Mesodermal cell (in vitro differentiated cells): ENCODE measurements around the gene RAD50.
A peak's percentile ranks its signal among the peaks of the same experiment; 100 is the strongest.
"Not testable (repeated sequence)": the region's sequence is repeated elsewhere in the genome, so short reads cannot be mapped to it uniquely, and the experiment has no call there.

Source experiments
- H3K27ac ChIP-seq: 2 replicates; pipeline ENCODE4 v1.7.0; 2013; ENCODE audit warnings: mild to moderate bottlenecking, low read depth, low read length, moderate library complexity; ENCODE audit not compliant: severe bottlenecking
- H3K36me3 ChIP-seq: 2 replicates; pipeline ENCODE4 v1.7.1; 2013; ENCODE audit warnings: mild to moderate bottlenecking, low read length, moderate library complexity; ENCODE audit not compliant: control insufficient read depth, insufficient read depth
- H3K4me1 ChIP-seq: one replicate; pipeline ENCODE4 v1.7.1; 2013; ENCODE audit warnings: mild to moderate bottlenecking, low read length; ENCODE audit not compliant: insufficient read depth, control insufficient read depth, poor library complexity, severe bottlenecking
- H3K4me3 ChIP-seq: 2 replicates; pipeline ENCODE4 v1.7.0; 2013; ENCODE audit warnings: low read length, control low read depth, mild to moderate bottlenecking; ENCODE audit not compliant: insufficient read depth, poor library complexity, severe bottlenecking; ENCODE audit errors: extremely low read depth
- H3K9me3 ChIP-seq: 2 replicates; pipeline ENCODE4 v1.7.1; 2013; ENCODE audit warnings: mild to moderate bottlenecking, low read length, moderate library complexity; ENCODE audit not compliant: control insufficient read depth
- WGBS, 2 experiments: methylation state at CpG; one replicate each; pipeline ENCODE4 v1.1.5; 2013; ENCODE audit warnings: missing lambda C conversion rate in 2 of 2; ENCODE audit not compliant: insufficient coverage in 2 of 2; 5-methylcytosine and 5-hydroxymethylcytosine counted together

Gene RAD50

DNA sequence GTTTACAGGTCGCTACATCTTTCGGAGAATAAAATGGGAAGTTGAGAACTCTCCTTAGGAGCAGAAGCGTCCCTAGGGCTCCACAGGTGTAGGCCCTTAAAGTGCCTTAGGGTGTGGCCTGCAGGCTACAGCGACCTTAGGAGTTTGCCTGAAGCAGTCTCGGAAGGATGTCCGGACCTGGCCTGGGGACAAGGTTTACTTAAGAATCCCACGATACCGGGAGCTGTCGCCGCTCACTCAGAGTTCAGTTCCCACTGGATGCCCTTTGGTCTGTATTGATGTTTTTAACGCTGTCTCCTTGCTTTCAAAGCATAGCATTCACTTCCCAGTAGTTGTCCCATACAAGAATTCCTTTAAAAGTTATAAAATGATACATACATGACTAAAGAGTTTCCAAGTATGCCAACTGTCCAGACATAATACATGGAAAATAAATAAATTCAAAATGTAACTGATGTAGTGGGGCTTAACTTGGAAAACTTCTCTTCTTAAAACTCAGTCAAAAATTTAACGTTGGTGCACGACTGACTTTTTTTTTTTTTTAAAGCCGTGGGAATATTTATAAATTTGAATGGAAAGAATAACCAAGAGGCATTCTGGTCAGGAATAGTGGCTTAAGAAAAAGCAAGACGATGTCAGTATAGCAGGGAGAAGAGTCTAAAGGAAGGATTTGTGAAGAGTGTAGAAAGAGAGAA is 848 bp downstream of the RAD50 start:
- no peaks in the 10 kb centered on the region for H3K9me3 ChIP-seq
- H3K36me3 ChIP-seq, result peaks cover 24% of the 10 kb centered on the region
- peaks cover 7% of the 10 kb centered on the region for H3K4me1 ChIP-seq
- peak overlapping the region; percentile 66 for H3K4me3 ChIP-seq
- peak overlapping the region; percentile 75 for H3K27ac ChIP-seq
- whole genome bisulfite sequencing, 2 experiments, result 14 to 16% methylated on average over 12 to 14 of the region's 15 CpGs

DNA sequence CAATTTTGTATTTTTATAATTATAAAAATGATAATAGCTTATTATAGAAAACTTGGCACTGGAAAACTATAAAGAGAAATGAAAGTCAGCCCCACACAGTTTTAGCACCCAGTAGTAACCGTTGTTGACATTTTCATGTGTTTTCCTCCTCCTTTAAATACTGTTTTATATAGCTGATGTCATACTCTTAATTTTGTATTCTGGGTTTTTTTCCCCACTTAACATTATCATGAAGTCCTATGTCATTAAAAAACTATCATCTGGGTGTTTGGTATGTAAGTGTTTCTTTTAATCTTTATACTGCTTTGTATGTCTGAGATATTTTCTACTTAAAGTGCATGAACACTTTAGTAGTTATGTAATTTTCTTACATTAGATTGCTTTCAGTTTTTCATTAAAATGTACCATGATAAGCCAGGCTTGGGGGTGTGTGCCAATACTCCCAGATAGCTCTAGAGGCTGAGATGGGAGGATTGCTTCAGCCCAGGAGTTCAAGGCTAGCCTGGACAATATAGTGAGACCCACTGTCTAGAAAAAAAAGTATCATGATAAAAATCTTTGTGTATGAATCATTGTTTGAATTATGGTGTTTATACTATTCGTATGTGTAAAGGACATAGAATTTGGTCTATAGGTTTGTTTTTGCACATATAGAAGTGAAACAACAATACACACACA is 2.7 kb downstream of the RAD50 start:
- no peak overlapping the region for H3K4me3 ChIP-seq
- peaks cover 37% of the 10 kb centered on the region for H3K36me3 ChIP-seq
- no peak overlapping the region for H3K27ac ChIP-seq
- no CpG with 5 or more reads among the region's 2 CpGs for WGBS, 2 experiments
- H3K4me1 ChIP-seq, result peaks cover 7% of the 10 kb centered on the region
- peaks cover 8% of the 10 kb centered on the region for H3K9me3 ChIP-seq

DNA sequence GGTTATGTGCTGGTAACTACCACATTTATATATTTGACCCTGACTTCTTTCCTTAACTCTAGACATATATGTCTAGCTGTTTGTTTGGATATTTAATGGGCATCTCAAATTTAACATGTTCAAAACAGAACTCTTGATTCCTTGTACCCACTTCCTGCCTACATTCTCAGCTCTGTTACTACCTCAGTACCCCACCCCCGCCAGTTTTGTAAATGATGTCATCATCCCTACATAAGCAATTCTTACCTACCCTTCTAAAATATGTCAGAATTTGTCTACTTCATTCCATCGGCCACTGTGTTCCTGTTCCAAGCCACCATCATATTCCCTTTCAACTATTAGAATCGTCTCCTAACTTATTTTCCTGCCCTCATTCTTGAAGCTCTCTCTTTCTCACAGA is 4.8 kb downstream of the RAD50 start:
- no peak overlapping the region for H3K4me3 ChIP-seq
- H3K9me3 ChIP-seq, result peaks cover 11% of the 10 kb centered on the region
- H3K36me3 ChIP-seq, result peaks cover 57% of the 10 kb centered on the region
- H3K4me1 ChIP-seq, result peaks cover 7% of the 10 kb centered on the region
- 83 to 85% methylated on average over 2 of the region's 3 CpGs for WGBS, 2 experiments
- H3K27ac ChIP-seq, result no peak overlapping the region

DNA sequence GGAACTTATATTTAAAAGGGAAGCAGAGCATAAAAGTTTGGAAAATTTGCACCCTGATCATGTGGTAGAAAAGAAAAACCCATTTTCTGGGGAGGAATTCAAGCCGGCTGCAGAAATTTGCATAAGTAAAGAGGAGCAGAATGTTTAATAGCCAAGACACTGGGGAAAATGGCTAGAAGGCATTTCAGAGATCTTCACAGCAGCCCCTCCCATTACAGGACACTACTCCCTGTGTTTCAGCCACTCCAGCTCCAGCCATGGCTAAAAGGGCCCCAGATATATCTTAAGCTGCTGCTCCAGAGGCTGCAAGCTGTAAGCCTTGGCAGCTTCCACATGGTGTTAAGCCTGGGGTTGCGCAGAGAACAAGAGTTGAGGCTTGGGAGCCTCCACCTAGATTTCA is 7.8 kb downstream of the RAD50 start:
- peaks cover 58% of the 10 kb centered on the region for H3K36me3 ChIP-seq
- 93 to 100% methylated on average over 2 of the region's 2 CpGs for whole genome bisulfite sequencing, 2 experiments
- H3K4me1 ChIP-seq, H3K4me3 ChIP-seq, H3K27ac ChIP-seq: not testable (repeated sequence)
- H3K9me3 ChIP-seq, result peaks cover 11% of the 10 kb centered on the region

DNA sequence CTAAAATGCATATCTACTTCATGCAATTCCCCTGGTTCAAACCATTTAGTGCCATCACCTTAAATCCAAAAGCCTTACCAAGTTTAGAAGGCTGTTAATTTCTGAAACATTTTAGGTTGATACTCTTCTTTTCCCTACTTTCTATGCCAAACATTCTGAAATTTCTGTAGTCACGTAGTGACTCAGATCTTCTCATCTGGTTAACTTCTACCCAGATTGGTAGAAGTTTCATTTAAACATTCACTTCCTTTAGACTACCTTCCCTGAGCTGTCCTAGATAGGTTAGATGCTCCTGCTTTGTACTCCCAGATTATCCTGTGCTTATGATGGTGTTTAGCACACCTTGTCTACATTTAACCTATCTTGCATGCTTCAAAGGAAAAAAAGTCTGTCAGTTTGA is 9.9 kb downstream of the RAD50 start:
- Histone ChIP-seq H3K36me3 (peaks cover 41% of the 10 kb centered on the region), H3K9me3 (peaks cover 11% of the 10 kb centered on the region), H3K4me3 (no peak overlapping the region), H3K27ac (no peak overlapping the region), H3K4me1 (peaks cover 2% of the 10 kb centered on the region)
- 100% methylated on average over 1 of the region's 1 CpG; no CpG with 5 or more reads in 1 of the 2 experiments for WGBS, 2 experiments

DNA sequence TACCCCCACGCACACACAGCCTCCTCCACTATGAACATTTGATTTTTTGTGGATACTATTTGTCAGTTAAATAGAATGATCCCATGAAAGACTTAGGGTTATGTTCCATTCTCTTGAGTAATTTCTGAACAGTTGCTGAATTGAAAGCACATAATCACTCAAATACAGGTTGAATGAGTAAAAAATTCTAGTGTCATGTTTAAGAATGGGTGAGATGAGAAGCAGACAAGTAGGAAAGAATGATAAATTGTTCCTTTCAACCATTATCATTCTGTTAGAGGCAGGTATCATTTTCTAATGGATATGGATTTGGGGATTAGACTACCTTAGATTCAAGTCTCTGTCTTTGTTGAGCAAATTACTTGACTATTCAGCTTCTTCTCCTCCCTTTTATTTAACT is 19.3 kb downstream of the RAD50 start:
- no CpG with 5 or more reads among the region's 1 CpG for WGBS, 2 experiments
- Histone ChIP-seq H3K4me3 (no peak overlapping the region), H3K27ac (no peak overlapping the region), H3K4me1 (no peaks in the 10 kb centered on the region), H3K9me3 (peaks cover 4% of the 10 kb centered on the region), H3K36me3 (peaks cover 31% of the 10 kb centered on the region)

DNA sequence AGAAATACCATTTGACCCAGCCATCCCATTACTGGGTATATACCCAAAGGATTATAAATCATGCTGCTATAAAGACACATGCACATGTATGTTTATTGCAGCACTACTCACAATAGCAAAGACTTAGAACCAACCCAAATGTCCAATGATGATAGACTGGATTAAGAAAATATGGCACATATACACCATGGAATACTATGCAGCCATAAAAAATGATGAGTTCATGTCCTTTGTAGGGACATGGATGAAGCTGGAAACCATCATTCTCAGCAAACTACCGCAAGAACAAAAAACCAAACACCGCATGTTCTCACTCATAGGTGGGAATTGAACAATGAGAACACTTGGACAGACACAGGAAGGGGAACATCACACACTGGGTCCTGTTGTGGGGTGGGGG is 27.8 kb downstream of the RAD50 start:
- not testable (repeated sequence) for H3K4me3 ChIP-seq, H3K27ac ChIP-seq, H3K9me3 ChIP-seq, H3K4me1 ChIP-seq, H3K36me3 ChIP-seq
- WGBS, 2 experiments, result no CpG with 5 or more reads among the region's 2 CpGs

DNA sequence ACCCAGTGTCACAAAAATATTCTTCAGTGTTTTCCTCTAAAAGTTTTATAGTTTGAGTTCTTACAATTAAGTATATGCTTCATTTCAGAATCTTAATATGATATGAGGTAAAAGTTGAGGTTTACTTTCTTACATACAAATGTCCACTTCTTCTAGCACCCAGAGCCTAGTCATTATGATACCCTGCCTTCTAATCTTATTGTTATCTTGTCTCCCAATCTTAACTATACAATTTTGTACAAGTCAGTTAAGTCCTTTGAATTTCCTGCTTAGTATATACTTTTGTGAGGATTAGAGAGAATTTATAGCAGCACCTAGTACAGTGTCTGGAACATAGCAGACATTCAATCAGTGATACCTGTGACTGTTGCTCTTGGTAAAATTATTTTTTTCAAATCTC is 29.3 kb downstream of the RAD50 start:
- Histone ChIP-seq H3K4me3 (no peak overlapping the region), H3K36me3 (peaks cover 10% of the 10 kb centered on the region), H3K27ac (no peak overlapping the region), H3K9me3 (no peaks in the 10 kb centered on the region), H3K4me1 (no peaks in the 10 kb centered on the region)

DNA sequence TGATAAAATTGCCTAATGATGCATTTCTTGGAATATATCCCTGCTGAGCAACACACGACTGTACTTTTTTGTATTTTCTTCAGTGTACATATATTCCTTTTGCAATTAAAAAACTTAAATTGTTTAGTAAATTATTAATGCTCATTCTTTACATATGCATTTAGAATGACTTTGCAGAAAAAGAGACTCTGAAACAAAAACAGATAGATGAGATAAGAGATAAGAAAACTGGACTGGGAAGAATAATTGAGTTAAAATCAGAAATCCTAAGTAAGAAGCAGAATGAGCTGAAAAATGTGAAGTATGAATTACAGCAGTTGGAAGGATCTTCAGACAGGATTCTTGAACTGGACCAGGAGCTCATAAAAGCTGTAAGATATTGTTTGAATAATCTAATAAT is 32.7 kb downstream of the RAD50 start:
- H3K27ac ChIP-seq, result no peak overlapping the region
- H3K4me3 ChIP-seq, result no peak overlapping the region
- no peaks in the 10 kb centered on the region for H3K4me1 ChIP-seq
- H3K36me3 ChIP-seq, result peaks cover 3% of the 10 kb centered on the region
- no CpG with 5 or more reads among the region's 1 CpG for WGBS, 2 experiments
- no peaks in the 10 kb centered on the region for H3K9me3 ChIP-seq

DNA sequence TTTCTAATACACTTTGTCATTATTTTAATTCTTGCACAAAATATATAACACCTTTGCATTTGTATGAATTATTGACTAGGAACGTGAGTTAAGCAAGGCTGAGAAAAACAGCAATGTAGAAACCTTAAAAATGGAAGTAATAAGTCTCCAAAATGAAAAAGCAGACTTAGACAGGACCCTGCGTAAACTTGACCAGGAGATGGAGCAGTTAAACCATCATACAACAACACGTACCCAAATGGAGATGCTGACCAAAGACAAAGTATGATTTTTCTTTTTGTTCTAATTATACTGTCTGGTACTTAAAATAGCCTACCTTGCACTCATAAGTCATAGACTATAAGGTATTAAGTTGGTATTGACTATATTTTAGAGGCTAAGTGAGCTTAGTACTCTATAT is 34.4 kb downstream of the RAD50 start:
- no peak overlapping the region for H3K27ac ChIP-seq
- H3K36me3 ChIP-seq, result peaks cover 6% of the 10 kb centered on the region
- H3K9me3 ChIP-seq, result no peaks in the 10 kb centered on the region
- WGBS, 2 experiments, result no CpG with 5 or more reads among the region's 3 CpGs
- no peak overlapping the region for H3K4me3 ChIP-seq
- H3K4me1 ChIP-seq, result no peaks in the 10 kb centered on the region

DNA sequence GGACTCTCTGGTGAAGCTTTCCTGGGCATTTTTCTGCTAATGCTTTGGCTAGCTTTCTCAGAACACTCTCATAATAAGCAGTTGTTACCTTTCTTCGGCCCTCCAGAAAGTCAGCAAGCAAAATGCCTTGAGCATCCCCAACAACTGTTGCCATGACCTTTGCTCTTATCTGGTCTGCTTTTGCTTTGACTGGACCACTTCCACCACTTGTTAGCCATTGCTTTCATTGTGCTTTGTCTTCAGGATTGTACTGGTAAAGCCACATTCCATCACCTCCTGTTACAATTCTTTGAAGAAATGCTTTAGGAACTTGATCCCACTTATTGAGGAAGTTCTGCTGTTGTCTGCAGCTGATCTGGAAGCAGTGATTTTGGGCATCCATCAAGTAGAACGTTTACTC is 35.7 kb downstream of the RAD50 start:
- Histone ChIP-seq H3K27ac (no peak overlapping the region), H3K4me1 (no peaks in the 10 kb centered on the region), H3K4me3 (no peak overlapping the region), H3K36me3 (peaks cover 19% of the 10 kb centered on the region), H3K9me3 (no peaks in the 10 kb centered on the region)
- 91 to 100% methylated on average over 1 of the region's 2 CpGs for WGBS, 2 experiments
